DMS153 treated with DMSO at 0.1 percent for 48 hours (cell line): ENCODE measurements around the gene ARID1B.

Source experiments
- DNase-seq: peaks from one replicate; lab custom pipeline; 2025; ENCODE audit not compliant: unreplicated experiment; lab: John Stamatoyannopoulos, UW

The ARID1B gene

DNA sequence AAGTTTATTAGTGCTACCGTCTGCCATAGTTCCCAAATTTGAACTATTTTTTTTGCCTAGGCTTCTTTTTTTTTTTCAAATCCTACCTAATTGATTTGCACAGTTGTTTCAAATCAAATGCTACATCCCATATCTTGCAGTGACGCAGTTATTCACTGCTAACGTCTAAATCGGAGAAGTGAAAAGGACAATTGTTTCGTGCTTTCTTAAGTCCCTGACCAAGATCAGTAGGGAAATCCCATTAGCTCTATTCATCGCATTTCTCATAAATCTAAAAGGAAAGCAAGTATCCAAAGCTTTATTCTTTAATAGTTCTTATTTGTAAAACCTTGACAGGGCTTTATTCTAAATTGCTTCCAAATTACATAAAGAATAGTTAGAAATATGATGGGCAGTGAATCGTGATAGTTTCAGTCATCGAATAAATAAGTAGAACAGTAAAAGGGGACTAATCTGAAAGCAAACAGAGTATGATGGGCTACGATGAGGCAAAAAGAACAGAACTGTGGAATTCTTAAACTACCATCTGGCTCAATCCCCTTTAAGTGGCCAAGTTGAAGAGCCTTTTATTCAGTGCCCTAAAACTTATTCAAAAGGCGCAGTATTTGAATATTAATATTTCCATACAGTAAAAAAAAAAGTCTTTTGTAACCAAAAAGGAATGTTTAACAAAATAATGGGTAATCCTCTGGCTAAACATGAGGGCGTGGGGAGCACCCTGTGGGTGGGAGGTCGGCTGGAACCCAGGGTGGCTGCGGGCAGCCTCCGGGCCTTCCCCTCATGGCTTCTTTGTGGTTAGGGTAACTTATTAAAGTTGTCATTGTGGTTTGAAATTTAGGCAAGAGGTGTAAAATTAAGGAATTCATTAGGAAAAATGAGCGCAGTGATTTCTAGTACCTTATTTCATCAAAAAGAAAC, 3.0 kb upstream of the ARID1B start:
- no peak for DNase-seq

- no peak for DNase-seq
Measured at GRCh38 chr6:156774863-156775405, 2.2 kb upstream of the ARID1B start.

DNA sequence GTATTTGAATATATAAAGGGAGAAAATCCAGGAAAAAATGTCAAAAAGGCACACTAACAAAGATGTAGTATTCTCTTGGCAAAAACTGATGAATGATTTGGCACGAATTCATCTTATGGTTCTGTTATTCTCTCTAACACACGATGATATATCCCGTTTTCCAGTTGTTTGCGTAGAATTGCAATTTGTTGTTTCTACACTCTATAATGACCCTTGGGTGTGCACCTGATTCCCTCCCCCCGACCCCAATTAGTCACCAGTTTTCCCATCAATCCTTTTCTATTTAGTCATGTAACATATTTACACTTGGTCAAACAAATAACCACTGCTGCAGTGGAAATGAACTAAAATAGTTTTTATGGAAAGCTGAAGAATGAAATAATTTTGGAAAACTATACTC, 1.5 kb upstream of the ARID1B start:
- DNase-seq, result no peak

DNA sequence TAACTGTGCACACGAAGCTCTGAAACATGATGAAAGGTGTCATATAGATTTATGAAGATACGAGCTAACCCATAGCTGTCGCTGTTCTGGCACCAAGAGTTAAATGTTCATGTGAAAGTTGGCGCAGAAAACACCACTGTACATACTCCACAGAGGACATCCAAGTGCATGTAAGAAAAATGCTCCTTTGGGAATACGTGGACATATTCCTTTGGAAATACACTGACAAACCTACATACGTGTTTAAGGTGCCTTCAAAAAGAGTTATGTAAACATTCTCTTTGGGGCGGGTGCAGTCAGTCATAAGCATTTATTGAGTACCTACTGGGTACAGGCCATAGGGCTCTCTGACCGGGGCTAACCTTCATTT, 723 bp upstream of the ARID1B start:
- DNase-seq, result peak; percentile 9

- no peak for DNase-seq
Measured at GRCh38 chr6:156777577-156778453, 637 bp downstream of the ARID1B start.

DNA sequence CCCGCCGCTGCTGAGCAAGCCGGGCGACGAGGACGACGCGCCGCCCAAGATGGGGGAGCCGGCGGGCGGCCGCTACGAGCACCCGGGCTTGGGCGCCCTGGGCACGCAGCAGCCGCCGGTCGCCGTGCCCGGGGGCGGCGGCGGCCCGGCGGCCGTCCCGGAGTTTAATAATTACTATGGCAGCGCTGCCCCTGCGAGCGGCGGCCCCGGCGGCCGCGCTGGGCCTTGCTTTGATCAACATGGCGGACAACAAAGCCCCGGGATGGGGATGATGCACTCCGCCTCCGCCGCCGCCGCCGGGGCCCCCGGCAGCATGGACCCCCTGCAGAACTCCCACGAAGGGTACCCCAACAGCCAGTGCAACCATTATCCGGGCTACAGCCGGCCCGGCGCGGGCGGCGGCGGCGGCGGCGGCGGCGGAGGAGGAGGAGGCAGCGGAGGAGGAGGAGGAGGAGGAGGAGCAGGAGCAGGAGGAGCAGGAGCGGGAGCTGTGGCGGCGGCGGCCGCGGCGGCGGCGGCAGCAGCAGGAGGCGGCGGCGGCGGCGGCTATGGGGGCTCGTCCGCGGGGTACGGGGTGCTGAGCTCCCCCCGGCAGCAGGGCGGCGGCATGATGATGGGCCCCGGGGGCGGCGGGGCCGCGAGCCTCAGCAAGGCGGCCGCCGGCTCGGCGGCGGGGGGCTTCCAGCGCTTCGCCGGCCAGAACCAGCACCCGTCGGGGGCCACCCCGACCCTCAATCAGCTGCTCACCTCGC, 1.5 kb downstream of the ARID1B start:
- no peak for DNase-seq

- no peak for DNase-seq
Measured at GRCh38 chr6:156779206-156780094, 2.3 kb downstream of the ARID1B start.

- peak; percentile 38 for DNase-seq
Measured at GRCh38 chr6:156780102-156780641, 3.0 kb downstream of the ARID1B start.

- DNase-seq, result no peak
Measured at GRCh38 chr6:156780962-156781853, 4.0 kb downstream of the ARID1B start.

DNA sequence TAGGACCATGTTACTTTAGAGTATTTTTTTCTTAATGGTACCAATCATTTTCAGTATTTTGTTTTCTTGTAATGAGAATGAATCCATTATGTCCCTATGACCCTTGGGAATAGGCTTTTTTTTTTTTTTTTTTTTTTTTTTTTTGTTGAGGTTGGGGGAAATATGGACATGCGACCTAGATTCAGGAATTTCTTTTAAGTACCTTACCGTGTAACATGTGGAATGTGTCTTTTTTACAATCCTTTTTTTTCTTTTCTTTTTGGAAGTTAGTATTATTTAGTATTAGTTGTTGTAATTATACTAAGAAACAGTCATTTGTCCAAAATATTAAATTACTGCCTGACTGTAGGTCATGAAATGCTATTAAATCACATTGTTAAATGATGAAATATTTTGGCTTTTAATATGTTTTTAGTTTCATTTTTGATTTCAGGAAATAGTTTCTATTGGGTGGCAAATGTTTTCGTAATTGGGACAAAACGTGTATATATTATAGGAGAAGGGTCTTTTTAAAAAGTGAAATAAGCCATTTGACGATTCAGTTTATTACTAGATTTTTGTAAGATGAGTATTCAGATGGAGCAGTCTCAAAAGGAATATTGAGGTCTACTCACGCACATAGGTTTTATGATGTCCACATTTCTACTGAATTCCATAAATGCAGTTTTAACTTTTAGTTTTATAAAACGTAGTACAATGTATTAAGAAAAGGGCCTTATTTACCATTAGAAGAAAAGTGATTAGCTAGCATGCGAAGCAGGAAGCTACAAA, 4.9 kb downstream of the ARID1B start:
- DNase-seq, result no peak

- DNase-seq, result no peak
Measured at GRCh38 chr6:156782691-156783320, 5.6 kb downstream of the ARID1B start.

- DNase-seq, result no peak
Measured at GRCh38 chr6:156783958-156784357, 6.8 kb downstream of the ARID1B start.

GRCh38 chr6:156786652-156787051, 9.5 kb downstream of the ARID1B start:
- no peak for DNase-seq

DNA sequence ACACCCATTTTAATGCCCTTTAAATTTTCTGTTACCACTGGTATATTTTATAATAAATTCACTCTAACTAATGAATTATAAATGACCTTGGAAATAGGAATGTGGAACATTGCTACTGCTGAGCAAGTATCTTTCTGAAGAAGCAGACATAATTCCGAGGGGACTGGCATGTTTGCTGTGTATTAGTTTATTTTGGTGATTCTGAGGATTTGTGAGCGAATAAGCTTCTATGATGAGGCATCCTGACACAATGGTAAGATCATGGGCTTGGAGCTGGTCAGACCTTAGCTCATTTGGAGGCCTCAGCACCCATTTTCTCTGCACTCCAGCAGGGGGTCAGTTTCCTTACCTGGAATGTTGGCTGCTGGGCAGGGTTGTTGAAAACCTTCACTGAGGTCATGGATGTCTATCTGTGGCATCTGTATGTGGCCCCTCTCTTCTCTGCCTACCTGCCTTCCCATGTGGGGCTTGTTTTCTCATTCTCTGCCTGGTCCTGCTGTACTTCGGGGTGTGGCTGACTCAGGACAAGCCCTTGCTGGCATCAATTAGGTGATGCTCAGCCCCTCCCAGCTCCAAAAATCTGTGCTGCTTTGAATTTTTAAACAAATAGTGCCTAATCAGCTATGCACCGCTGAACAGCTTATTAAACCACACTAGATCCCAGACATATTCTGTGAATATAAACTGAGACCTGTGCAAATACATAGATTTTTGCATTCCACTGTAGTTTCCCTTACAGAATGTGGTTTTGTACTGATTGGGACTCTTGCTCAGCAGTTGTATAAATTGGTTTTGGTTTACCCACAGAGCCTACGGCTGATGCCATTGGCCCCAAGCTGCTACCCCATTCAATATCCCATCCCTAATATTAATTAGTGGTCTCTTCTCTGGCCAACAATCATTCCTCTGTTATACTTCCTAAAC, 10.7 kb downstream of the ARID1B start:
- DNase-seq, result no peak

DNA sequence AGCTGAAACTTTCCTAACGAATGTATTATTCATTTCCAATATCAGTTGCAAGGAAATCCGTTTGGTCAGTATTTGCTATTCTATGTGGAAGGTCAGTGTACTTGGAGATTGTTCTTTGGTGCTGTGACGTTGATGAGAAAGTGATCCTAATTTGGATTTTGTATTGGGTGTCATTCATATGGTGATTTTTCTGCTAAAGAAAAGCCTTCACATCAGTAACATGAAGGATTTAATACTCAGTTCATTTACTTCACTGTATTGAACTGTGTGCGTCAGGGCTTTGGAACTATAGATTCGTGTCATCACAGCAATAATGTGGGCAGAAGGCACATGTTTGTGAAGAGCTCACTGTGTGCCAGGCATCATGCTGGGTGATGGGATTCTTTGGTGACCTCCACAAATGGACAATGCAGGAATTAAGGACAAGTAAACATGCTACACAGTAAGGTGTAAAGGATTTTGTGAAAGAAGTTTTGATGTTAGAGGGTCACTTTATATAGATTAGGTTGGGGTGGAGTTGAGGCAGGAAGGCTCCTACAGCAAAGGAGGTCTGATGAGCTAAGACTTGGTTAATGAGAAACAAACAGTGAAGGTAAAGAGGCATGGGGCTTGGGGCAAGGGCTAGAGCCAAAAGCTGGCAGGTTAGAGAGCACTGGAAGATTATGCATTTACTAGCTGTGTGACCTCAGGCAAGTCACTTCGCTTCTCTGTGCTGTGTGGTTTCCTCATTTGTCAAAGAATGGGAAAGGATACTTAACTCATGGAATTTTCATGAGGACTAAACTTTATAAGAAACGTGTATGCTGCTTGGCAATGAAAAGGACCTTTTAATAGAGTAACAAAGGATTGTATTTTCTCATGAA, 12.1 kb downstream of the ARID1B start:
- no peak for DNase-seq
